Activated T-cell treated with anti-CD3 and anti-CD28 coated beads, Interleukin-2, amount 50 U/mL, for 4 hours (primary cell): ENCODE results near the gene ELL2. TPM values are rescaled to one million over a fixed set of nuclear protein-coding genes. Genes with fewer than 3 reads are reported as not detected.

Experiments
- ATAC-seq, 2 donors: fragments of 200-7000 bp; cut with Tn5 transposase; one replicate each; pipeline ENCODE4 v1.10.0; 2021
- DNase-seq: peaks from one replicate; pipeline ENCODE4 v3.0.0-alpha.2; 2020
- H3K27me3 Mint-ChIP-seq: one replicate; pipeline ENCODE4 v1.8.0; 2021; ENCODE audit warnings: low read depth, mixed read lengths
- H3K36me3 Mint-ChIP-seq: one replicate; pipeline ENCODE4 v1.8.0; 2022; ENCODE audit warnings: mixed read lengths; ENCODE audit not compliant: insufficient read depth
- H3K4me1 Mint-ChIP-seq: one replicate; pipeline ENCODE4 v1.8.0; 2021; ENCODE audit warnings: low read depth, mixed read lengths
- H3K4me3 Mint-ChIP-seq: one replicate; pipeline ENCODE4 v1.8.0; 2021; ENCODE audit warnings: mild to moderate bottlenecking, moderate library complexity, mixed read lengths
- H3K9me3 Mint-ChIP-seq: one replicate; pipeline ENCODE4 v1.8.0; 2021; ENCODE audit warnings: mixed read lengths
- total RNA-seq, 3 donors: library from RNA; stranded (reverse); gene quantifications; one replicate each; pipeline ENCODE4 v1.2.1, GENCODE V29; 2021

The ELL2 gene
- total RNA-seq, 3 donors from 2014 or later, result 69.7 to 103 (median 87.0) TPM

DNA sequence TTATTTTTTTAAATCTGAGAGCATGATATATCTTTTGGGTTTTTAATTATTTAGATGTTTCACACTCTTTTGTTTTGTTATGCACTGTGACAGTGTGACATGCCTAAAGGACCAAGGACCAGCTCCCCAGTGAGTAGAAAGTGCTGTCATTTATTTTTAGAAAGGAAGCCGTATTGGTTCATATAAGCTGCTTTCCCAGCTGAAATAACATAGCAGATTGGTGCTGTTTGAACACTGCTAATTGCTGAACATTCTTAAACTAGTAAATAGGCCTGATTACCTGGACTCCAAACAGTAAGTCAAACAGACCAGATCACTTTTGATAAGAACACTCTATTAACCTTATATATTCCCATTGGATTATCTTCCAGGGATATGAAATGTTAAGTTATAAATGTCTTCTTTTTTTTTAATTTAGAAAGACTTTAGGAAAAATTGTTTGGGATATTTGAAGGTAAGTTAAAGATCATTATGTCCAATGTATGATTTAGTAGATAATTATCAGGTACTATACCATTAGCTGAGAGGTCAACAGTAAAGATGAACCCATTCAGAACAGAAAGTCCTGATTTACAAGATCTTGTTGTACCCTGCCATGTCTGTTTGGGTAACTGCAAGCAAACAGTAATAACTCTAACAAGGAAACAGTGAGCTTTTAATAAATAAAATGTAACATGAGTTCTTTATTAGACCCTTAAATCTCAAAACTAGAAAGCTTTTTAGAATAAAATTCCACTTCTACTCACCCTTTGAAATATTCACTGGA lies 27.8 kb upstream of the ELL2 start:
- H3K4me1 Mint-ChIP-seq, result no peaks in the 10 kb centered on the region
- ATAC-seq (no peak), DNase-seq (no peak)
- H3K4me3 Mint-ChIP-seq, result no peak overlapping the region
- H3K9me3 Mint-ChIP-seq, result no peaks in the 10 kb centered on the region
- peaks cover 3% of the 10 kb centered on the region for H3K27me3 Mint-ChIP-seq
- H3K36me3 Mint-ChIP-seq, result no peaks in the 10 kb centered on the region

- Mint-ChIP-seq H3K27me3 (peaks cover 3% of the 10 kb centered on the region), H3K4me3 (no peak overlapping the region), H3K4me1 (no peaks in the 10 kb centered on the region), H3K9me3 (no peaks in the 10 kb centered on the region), H3K36me3 (no peaks in the 10 kb centered on the region)
- ATAC-seq (no peak), DNase-seq (no peak)
These were observed 27.2 kb upstream of the ELL2 start for GRCh38 chr5:95988877-95989276.

GRCh38 chr5:95988094-95988493 lies 26.4 kb upstream of the ELL2 start:
- DNase-seq (no peak), ATAC-seq (no peak)
- H3K36me3 Mint-ChIP-seq, result no peaks in the 10 kb centered on the region
- H3K27me3 Mint-ChIP-seq, result peaks cover 3% of the 10 kb centered on the region
- H3K4me3 Mint-ChIP-seq, result no peak overlapping the region
- H3K4me1 Mint-ChIP-seq, result no peaks in the 10 kb centered on the region
- H3K9me3 Mint-ChIP-seq, result no peaks in the 10 kb centered on the region

DNA sequence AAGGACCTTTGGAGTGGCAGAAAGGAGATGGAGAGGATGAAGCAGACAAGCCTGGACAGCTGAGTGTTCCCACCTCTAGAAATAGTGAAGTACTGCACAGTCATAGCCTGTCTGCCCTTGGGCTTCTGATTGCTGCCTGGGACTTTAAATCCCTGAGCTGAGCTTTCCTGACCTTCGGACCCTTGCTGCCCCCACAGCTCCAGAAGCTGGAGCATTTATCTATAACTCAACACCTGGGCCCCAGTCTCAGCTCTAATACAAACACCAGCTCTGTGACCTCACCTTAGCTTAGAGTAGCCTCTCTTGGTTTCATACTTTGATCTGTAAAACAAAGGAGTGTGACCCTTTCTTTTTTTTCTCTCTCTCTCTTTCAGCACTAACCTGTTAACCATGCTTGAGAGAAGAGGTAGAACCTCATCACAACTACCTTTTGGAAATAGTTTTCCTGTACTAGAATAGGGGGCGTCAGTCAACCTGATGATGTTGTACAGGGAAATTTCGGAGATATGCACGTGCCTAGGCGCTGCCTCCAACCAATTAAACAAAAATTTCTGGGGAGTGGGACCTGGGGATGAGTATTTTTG lies 25.4 kb upstream of the ELL2 start:
- Mint-ChIP-seq H3K4me3 (no peak overlapping the region), H3K27me3 (no peaks in the 10 kb centered on the region), H3K9me3 (no peaks in the 10 kb centered on the region), H3K4me1 (no peaks in the 10 kb centered on the region), H3K36me3 (no peaks in the 10 kb centered on the region)
- DNase-seq (no peak), ATAC-seq (no peak)

- Mint-ChIP-seq H3K27me3 (no peaks in the 10 kb centered on the region), H3K4me1 (no peaks in the 10 kb centered on the region), H3K36me3 (no peaks in the 10 kb centered on the region), H3K4me3 (no peak overlapping the region), H3K9me3 (no peaks in the 10 kb centered on the region)
- ATAC-seq, result no peak
- no peak for DNase-seq
These were observed 24.4 kb upstream of the ELL2 start for GRCh38 chr5:95986001-95986400.

DNA sequence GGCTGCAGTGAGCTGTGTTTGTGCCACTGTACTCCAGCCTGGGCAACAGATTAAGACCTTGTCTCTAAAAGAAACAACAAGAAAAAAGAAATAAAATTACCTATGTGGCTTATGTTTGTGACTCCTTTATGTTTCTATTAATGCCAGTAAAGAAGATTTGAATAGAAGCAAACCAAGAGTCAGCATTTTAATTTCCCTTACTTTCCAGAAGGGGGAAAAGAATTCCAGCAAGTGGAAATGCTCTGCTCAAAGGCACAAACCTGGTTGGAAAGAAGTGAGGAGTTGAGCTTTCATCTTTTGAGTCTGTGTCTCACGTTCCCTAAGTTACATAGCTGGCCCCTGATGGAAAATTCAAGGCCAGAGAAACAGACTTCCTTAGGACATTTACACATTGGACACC lies 23.6 kb upstream of the ELL2 start:
- no peaks in the 10 kb centered on the region for H3K36me3 Mint-ChIP-seq
- no peaks in the 10 kb centered on the region for H3K9me3 Mint-ChIP-seq
- DNase-seq, result no peak
- H3K27me3 Mint-ChIP-seq, result no peaks in the 10 kb centered on the region
- no peaks in the 10 kb centered on the region for H3K4me1 Mint-ChIP-seq
- H3K4me3 Mint-ChIP-seq, result no peak overlapping the region
- ATAC-seq, result no peak

GRCh38 chr5:95984287-95984938 lies 22.8 kb upstream of the ELL2 start:
- Mint-ChIP-seq H3K27me3 (no peaks in the 10 kb centered on the region), H3K4me3 (no peak overlapping the region), H3K36me3 (no peaks in the 10 kb centered on the region), H3K9me3 (no peaks in the 10 kb centered on the region), H3K4me1 (no peaks in the 10 kb centered on the region)
- ATAC-seq (no peak), DNase-seq (no peak)

GRCh38 chr5:95983509-95983908 lies 21.9 kb upstream of the ELL2 start:
- H3K4me1 Mint-ChIP-seq, result no peaks in the 10 kb centered on the region
- no peaks in the 10 kb centered on the region for H3K9me3 Mint-ChIP-seq
- no peaks in the 10 kb centered on the region for H3K36me3 Mint-ChIP-seq
- ATAC-seq (no peak), DNase-seq (no peak)
- H3K27me3 Mint-ChIP-seq, result no peaks in the 10 kb centered on the region
- H3K4me3 Mint-ChIP-seq, result no peak overlapping the region

GRCh38 chr5:95983080-95983479 lies 21.4 kb upstream of the ELL2 start:
- ATAC-seq (no peak), DNase-seq (no peak)
- no peaks in the 10 kb centered on the region for H3K27me3 Mint-ChIP-seq
- no peaks in the 10 kb centered on the region for H3K9me3 Mint-ChIP-seq
- H3K36me3 Mint-ChIP-seq, result no peaks in the 10 kb centered on the region
- H3K4me3 Mint-ChIP-seq, result no peak overlapping the region
- no peaks in the 10 kb centered on the region for H3K4me1 Mint-ChIP-seq

- DNase-seq, result no peak
- no peak for ATAC-seq
- peaks cover 2% of the 10 kb centered on the region for H3K4me1 Mint-ChIP-seq
- no peak overlapping the region for H3K4me3 Mint-ChIP-seq
- H3K36me3 Mint-ChIP-seq, result no peaks in the 10 kb centered on the region
- peaks cover 7% of the 10 kb centered on the region for H3K27me3 Mint-ChIP-seq
- no peaks in the 10 kb centered on the region for H3K9me3 Mint-ChIP-seq
These were observed 15.0 kb upstream of the ELL2 start for GRCh38 chr5:95976606-95977005.

- peaks cover 1% of the 10 kb centered on the region for H3K9me3 Mint-ChIP-seq
- ATAC-seq (no peak), DNase-seq (no peak)
- H3K4me1 Mint-ChIP-seq, result peaks cover 2% of the 10 kb centered on the region
- no peaks in the 10 kb centered on the region for H3K36me3 Mint-ChIP-seq
- H3K27me3 Mint-ChIP-seq, result peaks cover 7% of the 10 kb centered on the region
- no peak overlapping the region for H3K4me3 Mint-ChIP-seq
These were observed 14.1 kb upstream of the ELL2 start for GRCh38 chr5:95975703-95976102.

- Mint-ChIP-seq H3K4me3 (no peak overlapping the region), H3K4me1 (peaks cover 2% of the 10 kb centered on the region), H3K36me3 (no peaks in the 10 kb centered on the region), H3K9me3 (peaks cover 8% of the 10 kb centered on the region), H3K27me3 (peaks cover 7% of the 10 kb centered on the region)
- ATAC-seq, result peak in 1 of 2 donors; percentile 72
- DNase-seq, result no peak
These were observed 12.2 kb upstream of the ELL2 start for GRCh38 chr5:95973793-95974325.

- Mint-ChIP-seq H3K27me3 (peaks cover under 1% of the 10 kb centered on the region), H3K36me3 (no peaks in the 10 kb centered on the region), H3K9me3 (peaks cover 8% of the 10 kb centered on the region), H3K4me1 (peaks cover 2% of the 10 kb centered on the region), H3K4me3 (no peak overlapping the region)
- ATAC-seq (no peak), DNase-seq (no peak)
These were observed 10.5 kb upstream of the ELL2 start for GRCh38 chr5:95972196-95972595.

- DNase-seq, result no peak
- H3K36me3 Mint-ChIP-seq, result no peaks in the 10 kb centered on the region
- ATAC-seq, result no peak
- H3K4me1 Mint-ChIP-seq, result peaks cover 2% of the 10 kb centered on the region
- no peak overlapping the region for H3K4me3 Mint-ChIP-seq
- peaks cover 8% of the 10 kb centered on the region for H3K9me3 Mint-ChIP-seq
- peaks cover 1% of the 10 kb centered on the region for H3K27me3 Mint-ChIP-seq
These were observed 8.7 kb upstream of the ELL2 start for GRCh38 chr5:95970359-95970704.
